ENCODE data around the gene ZNF41.

DNA sequence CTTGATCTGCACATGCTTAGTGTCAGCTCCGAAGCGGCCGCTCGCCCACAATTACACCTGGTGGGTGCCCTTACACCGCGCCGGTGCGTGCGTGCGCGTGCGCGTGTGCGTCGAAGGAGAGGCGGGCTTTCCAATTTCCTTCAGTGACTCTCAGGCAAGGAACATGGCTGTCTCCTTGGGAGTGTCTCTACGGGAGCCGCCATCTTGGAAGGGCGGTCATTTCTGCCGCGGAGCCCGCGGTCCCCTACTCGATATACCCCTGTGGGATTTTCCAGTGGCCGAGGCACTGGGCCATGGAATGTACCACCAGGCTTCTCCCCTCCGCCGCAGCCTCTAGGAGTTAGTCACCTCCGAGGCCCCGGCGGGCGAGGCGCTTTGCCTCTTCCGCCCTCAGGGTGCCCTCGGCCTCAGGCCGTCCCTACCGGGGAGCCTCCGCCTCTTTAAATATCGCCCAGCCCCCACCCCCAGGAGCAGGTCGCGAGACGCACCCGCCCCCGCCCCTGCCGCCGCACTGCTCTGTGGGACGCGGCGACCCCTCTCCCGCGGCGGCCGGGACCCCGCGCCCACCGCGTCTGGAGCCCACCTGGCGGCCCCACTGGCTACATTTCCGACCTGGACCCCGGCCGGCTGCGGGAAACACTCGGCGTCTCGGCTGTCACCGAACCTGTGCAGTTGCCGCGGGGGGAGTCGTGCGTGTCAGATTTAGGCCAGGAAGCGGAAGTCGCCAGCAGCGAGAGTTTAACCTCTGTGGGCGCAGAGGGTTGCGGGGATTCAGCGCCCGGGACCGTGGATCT lies at the start of gene ZNF41:
- TF ChIP-seq, protein P1, sequence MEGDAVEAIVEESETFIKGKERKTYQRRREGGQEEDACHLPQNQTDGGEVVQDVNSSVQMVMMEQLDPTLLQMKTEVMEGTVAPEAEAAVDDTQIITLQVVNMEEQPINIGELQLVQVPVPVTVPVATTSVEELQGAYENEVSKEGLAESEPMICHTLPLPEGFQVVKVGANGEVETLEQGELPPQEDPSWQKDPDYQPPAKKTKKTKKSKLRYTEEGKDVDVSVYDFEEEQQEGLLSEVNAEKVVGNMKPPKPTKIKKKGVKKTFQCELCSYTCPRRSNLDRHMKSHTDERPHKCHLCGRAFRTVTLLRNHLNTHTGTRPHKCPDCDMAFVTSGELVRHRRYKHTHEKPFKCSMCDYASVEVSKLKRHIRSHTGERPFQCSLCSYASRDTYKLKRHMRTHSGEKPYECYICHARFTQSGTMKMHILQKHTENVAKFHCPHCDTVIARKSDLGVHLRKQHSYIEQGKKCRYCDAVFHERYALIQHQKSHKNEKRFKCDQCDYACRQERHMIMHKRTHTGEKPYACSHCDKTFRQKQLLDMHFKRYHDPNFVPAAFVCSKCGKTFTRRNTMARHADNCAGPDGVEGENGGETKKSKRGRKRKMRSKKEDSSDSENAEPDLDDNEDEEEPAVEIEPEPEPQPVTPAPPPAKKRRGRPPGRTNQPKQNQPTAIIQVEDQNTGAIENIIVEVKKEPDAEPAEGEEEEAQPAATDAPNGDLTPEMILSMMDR (IDR thresholded peaks at IDR 0.05; ENCODE audit: insufficient read depth, low read depth, low read length): no peak
- no peak for TF ChIP-seq EZH2 (IDR thresholded peaks at IDR 0.05; ENCODE audit: insufficient read depth, low read length)

Data from astrocyte (in vitro differentiated cells and primary cell).